T-helper 1 cell treated with Interleukin-12 subunit alpha and Interleukin-12 subunit beta and Interleukin-4 antibody, amounts not matched to agents 30 ng/mL and 1 ng/mL, for 36 hours (primary cell): ENCODE measurements around the gene PPP1R14C. TPM values are rescaled to one million over a fixed set of nuclear protein-coding genes. Genes with fewer than 3 reads are reported as not detected.

Experiments used
- intact Hi-C: fragments of 100-400 bp; cut with micrococcal nuclease; formaldehyde crosslinking; loops from one replicate; pipeline ENCODE4 v1.15.1; 2024
- total RNA-seq: library from RNA; stranded (reverse); gene quantifications from 2 replicates; pipeline ENCODE4 v1.2.3, GENCODE V29; 2022

Gene PPP1R14C
- total RNA-seq, 1 donor from 2014 or later: not detected

DNA sequence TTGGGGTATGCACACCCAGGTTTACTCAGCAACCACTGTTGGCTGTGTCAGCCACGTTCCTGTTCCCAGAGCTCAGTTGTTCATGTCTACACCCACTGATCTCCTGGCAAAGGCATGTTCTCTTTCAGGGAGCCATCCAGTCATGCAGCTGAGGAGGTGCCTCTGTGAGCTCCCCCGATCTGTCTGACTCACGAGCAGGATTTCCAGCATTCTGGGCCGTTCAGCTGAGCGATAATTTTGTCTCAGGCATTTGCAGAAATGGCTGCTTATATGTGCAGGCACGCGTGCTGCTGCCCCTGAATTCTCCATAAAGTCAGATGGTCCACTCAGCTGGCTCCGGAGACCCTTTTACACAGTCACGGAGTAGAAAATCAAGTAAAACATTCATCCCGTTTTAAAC is 147.6 kb downstream of the PPP1R14C start:
- intact Hi-C loops: no loop called here

DNA sequence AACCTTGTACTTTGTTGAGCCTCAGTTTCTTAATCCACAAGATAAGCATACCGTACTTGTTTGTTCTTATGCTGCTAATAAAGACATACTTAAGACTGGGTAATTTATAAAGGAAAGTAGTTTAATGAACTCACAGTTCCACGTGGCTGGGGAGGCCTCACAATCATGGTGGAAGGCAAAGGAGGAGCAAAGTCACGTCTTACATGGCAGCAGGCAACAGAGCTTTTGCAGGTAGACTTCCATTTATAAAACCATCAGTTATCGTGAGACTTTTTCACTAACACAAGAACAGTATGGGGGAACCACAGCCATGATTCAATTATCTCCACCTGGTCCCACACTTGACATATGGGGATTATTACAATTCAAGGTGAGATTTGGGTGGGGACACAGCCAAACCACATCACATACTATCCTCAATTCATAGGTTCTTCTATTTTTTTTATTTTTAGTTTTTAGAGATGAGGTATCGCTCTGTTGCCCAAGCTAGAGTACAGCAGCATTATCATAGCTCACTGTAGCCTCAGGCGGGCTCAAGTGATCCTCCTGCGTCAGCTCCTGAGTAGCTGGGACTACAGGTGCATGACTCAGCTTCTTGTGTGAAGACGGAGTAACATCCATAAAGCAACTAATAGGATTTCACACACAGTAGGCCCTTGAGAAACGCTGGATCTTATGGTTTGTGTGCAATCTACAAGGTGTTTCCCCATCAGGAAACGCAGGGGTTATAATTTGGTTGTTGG is 149.3 kb downstream of the PPP1R14C start:
- intact Hi-C loops: no loop called here

DNA sequence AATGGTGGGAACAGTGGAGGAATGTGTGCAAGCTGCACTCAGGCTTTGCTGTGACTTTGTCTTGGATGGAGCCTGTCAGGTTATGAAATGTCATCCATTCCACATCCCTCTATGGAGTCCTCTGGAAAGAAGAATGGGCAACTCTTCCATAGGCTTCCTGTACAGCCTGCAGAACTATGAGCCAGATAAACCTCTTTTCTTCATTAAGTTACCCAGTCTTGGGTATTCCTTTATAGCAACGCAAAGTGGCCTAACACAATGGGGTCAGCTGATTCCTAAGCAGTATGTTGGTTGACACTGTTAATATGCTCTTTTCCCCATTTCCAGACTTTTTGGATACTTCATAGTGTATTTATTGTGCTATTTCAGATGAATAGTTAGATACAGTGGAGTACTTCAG is 150.2 kb downstream of the PPP1R14C start:
- intact Hi-C loops: no loop called here

DNA sequence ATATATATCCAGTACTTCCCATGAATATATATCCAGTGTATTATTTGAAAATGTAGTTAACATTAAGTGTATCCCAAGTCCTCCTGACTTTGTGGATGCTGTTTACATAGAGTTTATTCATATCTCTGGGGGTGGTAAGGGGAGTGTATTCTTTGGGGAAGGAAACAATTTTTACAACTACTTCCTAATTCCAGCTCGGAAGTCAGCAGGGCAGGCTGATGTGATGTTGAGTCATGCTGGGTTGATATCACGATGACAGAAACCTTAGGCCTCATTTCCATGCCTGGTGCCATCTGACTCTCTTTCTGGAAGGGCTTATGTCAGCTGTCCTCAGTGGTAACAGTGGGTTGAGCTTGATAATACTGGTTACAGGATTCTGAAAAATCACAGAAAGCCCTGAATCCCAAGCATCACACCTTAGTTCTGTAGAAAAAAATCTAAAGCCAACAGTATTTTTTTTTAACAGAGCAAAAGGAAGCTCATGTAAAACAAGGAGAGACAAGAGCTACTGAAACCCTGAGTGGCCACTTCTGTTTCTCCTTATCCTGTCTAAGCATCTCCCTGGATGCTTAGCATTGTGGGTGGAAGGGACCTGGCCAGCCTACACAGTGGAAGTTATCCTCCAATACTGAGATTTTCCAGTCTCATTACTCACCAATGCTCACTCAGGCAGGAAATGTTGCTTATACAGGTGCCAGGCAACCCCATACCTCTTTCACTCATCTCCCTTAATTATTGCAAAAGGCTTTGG is 150.8 kb downstream of the PPP1R14C start:
- intact Hi-C loops: no loop called here

DNA sequence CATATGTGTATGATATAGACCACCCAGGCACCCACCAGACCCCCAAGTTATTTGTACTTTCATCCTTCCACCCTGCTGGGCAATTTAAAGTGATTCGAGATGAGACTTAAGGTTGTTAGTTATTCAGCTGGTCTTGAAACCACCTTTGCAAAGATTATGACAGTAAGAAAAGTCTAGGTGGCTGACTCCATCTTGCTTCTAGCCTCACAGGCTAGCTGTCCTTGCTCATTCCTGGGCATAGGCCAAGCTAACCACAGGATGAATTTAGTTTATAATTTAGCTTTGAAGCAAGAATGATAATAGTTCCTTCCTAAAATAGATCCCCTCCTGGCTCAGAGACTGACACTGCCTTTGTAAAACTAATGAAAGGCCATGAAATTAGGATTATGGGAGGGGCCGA is 154.0 kb downstream of the PPP1R14C start:
- intact Hi-C loops: no loop called here

DNA sequence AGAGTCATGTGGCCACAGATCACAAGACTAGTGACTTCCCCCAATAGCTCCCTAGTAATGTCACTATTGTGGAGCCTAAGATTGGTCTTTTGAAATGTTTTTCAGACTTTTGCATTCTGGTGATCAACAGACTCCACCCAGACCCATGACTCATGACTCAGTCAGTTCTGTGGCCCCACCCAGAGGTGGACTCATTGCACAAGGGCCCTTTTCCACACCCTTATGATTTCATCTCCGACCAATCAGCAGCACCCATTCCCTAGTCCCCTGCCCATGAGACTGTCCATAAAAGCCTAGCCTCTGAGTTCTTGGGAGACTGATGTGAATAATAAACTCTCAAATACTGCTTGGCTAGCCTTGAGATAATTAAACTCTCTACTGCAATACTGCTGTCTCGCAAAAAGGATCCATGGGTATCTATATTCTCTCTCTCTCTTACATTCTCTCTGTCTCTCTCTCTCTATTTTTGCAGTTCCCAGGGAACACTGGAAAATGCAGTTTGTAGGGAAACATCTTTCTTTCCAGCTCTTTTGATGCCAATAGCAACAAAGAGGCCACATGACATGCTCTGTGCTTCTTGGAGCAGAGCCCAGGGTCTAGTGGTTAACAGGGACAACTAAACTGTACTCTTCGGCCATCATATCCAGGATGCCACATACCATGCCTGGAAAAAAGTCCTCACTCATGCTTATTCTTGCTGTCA is 154.6 kb downstream of the PPP1R14C start:
- intact Hi-C loops: no loop called here

DNA sequence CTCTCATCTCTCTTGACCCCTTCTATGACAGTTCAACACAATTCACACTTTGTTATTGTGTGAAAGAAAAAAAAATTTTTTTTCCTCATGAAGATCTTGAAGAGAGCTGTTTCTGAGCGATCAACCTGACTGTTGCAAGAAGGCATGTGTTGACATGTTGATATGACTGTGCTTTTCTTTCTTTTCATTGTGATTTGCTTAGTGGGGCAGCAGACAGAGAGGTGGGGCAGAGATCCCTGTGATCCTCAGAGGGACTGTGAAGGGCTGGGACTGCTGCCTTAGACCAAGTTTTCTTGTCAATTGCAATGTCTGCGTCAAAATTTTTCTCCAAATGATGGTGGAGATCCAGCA is 155.2 kb downstream of the PPP1R14C start:
- intact Hi-C loops: no loop called here

DNA sequence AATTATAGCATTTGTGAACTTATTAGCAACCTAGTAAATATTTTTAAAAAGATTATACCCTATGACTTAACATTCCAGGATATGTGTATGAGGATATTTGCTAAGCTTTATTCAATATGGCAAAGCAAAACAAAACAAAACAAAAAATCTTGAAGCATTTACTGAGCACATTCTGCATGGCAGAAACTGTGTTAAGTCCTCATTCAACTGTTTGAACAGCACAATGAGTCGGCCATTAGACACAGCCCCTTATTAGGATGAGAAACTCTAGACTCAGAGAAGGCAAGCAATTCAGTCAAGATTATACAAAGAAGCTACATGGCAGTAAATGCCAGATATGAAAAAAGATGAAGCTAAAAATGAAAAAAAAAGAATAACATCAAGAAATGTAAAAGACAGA is 155.8 kb downstream of the PPP1R14C start:
- intact Hi-C loops: no loop called here

Other genes starting within 250 kb of the PPP1R14C start
- not detected in 2 replicates for gene RAET1E, start 244.9 kb upstream of the PPP1R14C start, total RNA-seq
- not detected in 2 replicates for gene RAET1G, start 219.9 kb upstream of the PPP1R14C start, total RNA-seq
- 1.8 and 2.9 TPM in 2 replicates for gene ULBP2, start 201.0 kb upstream of the PPP1R14C start, total RNA-seq
- gene ULBP1, start 179.1 kb upstream of the PPP1R14C start, total RNA-seq: 2.0 and 2.2 TPM in 2 replicates
- gene RAET1L, start 117.5 kb upstream of the PPP1R14C start, total RNA-seq: not detected in 2 replicates
- gene ULBP3, start 73.9 kb upstream of the PPP1R14C start, total RNA-seq: 0.81 and 0.98 TPM in 2 replicates
- gene IYD, start 226.0 kb downstream of the PPP1R14C start, total RNA-seq: not detected in 2 replicates